HCT116 (cell line): Measurements from ENCODE around the gene FAT2. TPM values are rescaled to one million over a fixed set of nuclear protein-coding genes. Genes with fewer than 3 reads are reported as not detected.

Experiments used
- ATAC-seq: fragments of 200-7000 bp; cut with Tn5 transposase; 2 replicates; pipeline ENCODE4 v1.9.1; 2020; ENCODE audit warnings: mild to moderate bottlenecking, moderate library complexity
- BruUV-seq: library from RNA; stranded (reverse); fragments of 400-500 nt; replicated peaks from 2 replicates; lab custom pipeline; 2021; lab: Mats Ljungman, UMichigan
- CTCF ChIA-PET: fragments of 300-600 bp; sonication (Branson Sonifier 250); formaldehyde crosslinking; loops from one replicate; lab custom pipeline; 2021; ENCODE audit warnings: antibody characterized with exemption; lab: Charles Lee
- POLR2A ChIA-PET: fragments of 300-600, 350-600 bp; sonication (Branson Sonifier 250); formaldehyde crosslinking; loops from one replicate; lab custom pipeline; 2021; ENCODE audit warnings: antibody characterized with exemption; lab: Charles Lee
- RAD21 ChIA-PET, 2 experiments: fragments of 300-600 bp; sonication (Branson Sonifier 250); formaldehyde crosslinking; loops; one replicate each; lab custom pipeline; 2023; ENCODE audit warnings: low total read pairs in 2 of 2; ENCODE audit not compliant: uncharacterized antibody in 2 of 2, unreplicated experiment in 2 of 2, low non-redundant PET in 1 of 2; lab: Charles Lee
- DNase-seq: peaks from one replicate; pipeline ENCODE4 v3.0.0-alpha.2; 2010; ENCODE audit warnings: low read depth, low spot score
- H2AFZ ChIP-seq: fragments of 200-600 bp; shearing (Covaris generic), sonication (generic); 2 replicates; pipeline ENCODE4 v1.6.1; 2017; ENCODE audit warnings: low read depth, mixed run types, mixed read lengths, antibody characterized with exemption, low read length; ENCODE audit not compliant: poor library complexity, severe bottlenecking
- H3K27ac ChIP-seq: 2 replicates; pipeline ENCODE4 v1.5.1; 2012; ENCODE audit warnings: low read depth, low read length
- H3K27me3 ChIP-seq: fragments of 200-600 bp; sonication (generic); 2 replicates; pipeline ENCODE4 v1.6.1; 2016; ENCODE audit warnings: mixed run types, low read length, mixed read lengths; ENCODE audit not compliant: insufficient read depth
- H3K36me3 ChIP-seq, 2 experiments: fragments of 200-500 bp in 1 of 2; fragments of 200-600 bp in 1 of 2; sonication (Bioruptor generic) in 1 of 2; sonication (generic) in 1 of 2; 2 replicates each; pipeline versions ENCODE4 v1.5.1 to v1.6.1; 2014 to 2016; ENCODE audit warnings: low read length in 2 of 2, inconsistent platforms in 1 of 2, mixed read lengths in 1 of 2, mixed run types in 1 of 2; ENCODE audit not compliant: insufficient read depth in 2 of 2, control insufficient read depth in 1 of 2
- H3K4me1 ChIP-seq, 2 experiments: fragments of 200-600 bp in 1 of 2; sonication (generic) in 1 of 2; 2 replicates each; pipeline versions ENCODE4 v1.5.1 to v1.6.1; 2012 to 2017; ENCODE audit warnings: low read length in 2 of 2, inconsistent platforms in 1 of 2, mild to moderate bottlenecking in 1 of 2, mixed read lengths in 1 of 2, mixed run types in 1 of 2, moderate library complexity in 1 of 2; ENCODE audit not compliant: insufficient read depth in 2 of 2, control insufficient read depth in 1 of 2
- H3K4me2 ChIP-seq: fragments of 200-600 bp; sonication (generic); 2 replicates; pipeline ENCODE4 v1.6.1; 2017; ENCODE audit warnings: mixed run types, low read length, mixed read lengths
- H3K4me3 ChIP-seq, 2 experiments: fragments of 200-600 bp in 1 of 2; sonication (generic) in 1 of 2; replicated peaks in 1 of 2; 2 replicates each; pipeline ENCODE4 v1.5.1; 2011 to 2016; ENCODE audit warnings: low read length in 2 of 2, control low read depth in 1 of 2, low read depth in 1 of 2, mild to moderate bottlenecking in 1 of 2, mixed read lengths in 1 of 2, mixed run types in 1 of 2
- H3K79me2 ChIP-seq: fragments of 200-600 bp; sonication (generic); 2 replicates; pipeline ENCODE4 v1.6.1; 2017; ENCODE audit warnings: mild to moderate bottlenecking, mixed run types, low read length, moderate library complexity, mixed read lengths; ENCODE audit not compliant: insufficient read depth
- H3K9ac ChIP-seq: fragments of 200-600 bp; sonication (generic); 2 replicates; pipeline ENCODE4 v1.6.1; 2016; ENCODE audit warnings: low read length, mixed read lengths
- H3K9me2 ChIP-seq: fragments of 200-600 bp; sonication (generic), shearing (Covaris generic); 2 replicates; pipeline ENCODE4 v1.6.1; 2017; ENCODE audit warnings: mixed run types, mild to moderate bottlenecking, moderate library complexity; ENCODE audit not compliant: insufficient read depth
- H3K9me3 ChIP-seq, 2 experiments: fragments of 200-500 bp in 1 of 2; fragments of 200-600 bp in 1 of 2; sonication (Bioruptor generic) in 1 of 2; sonication (generic) in 1 of 2; 2 replicates each; pipeline ENCODE4 v1.6.1; 2014 to 2017; ENCODE audit warnings: low read length in 2 of 2, mixed read lengths in 2 of 2, inconsistent platforms in 1 of 2, low read depth in 1 of 2, mild to moderate bottlenecking in 1 of 2, mixed run types in 1 of 2, moderate library complexity in 1 of 2; ENCODE audit not compliant: control insufficient read depth in 1 of 2, insufficient read depth in 1 of 2
- H4K20me1 ChIP-seq: fragments of 200-600 bp; sonication (generic), shearing (Covaris generic); 2 replicates; pipeline ENCODE4 v1.6.1; 2017; ENCODE audit warnings: mixed run types, mild to moderate bottlenecking, moderate library complexity; ENCODE audit not compliant: insufficient read depth
- EZH2 ChIP-seq: fragments of 200-600 bp; sonication (generic); IDR thresholded peaks from 2 replicates; pipeline ENCODE4 v1.6.1; 2017; ENCODE audit warnings: antibody characterized with exemption, mixed run types
- EZH2phosphoT487 ChIP-seq: fragments of 200-600 bp; IDR thresholded peaks from 2 replicates; pipeline ENCODE4 v1.6.1; 2018; ENCODE audit warnings: antibody characterized with exemption, borderline replicate concordance
- FOSL1 ChIP-seq: IDR thresholded peaks from 2 replicates; pipeline ENCODE4 v1.6.1; 2012; ENCODE audit warnings: low read depth
- JUND ChIP-seq: IDR thresholded peaks from 2 replicates; pipeline ENCODE4 v1.6.1; 2012
- POLR2A ChIP-seq: IDR thresholded peaks from 2 replicates; pipeline ENCODE4 v1.7.0; 2011; ENCODE audit warnings: borderline replicate concordance; ENCODE audit not compliant: insufficient read depth, insufficient read length; ENCODE audit errors: extremely low read depth
- SIN3A ChIP-seq: IDR thresholded peaks from 2 replicates; pipeline ENCODE4 v1.6.1; 2012; ENCODE audit warnings: low read depth
- SP1 ChIP-seq: IDR thresholded peaks from 2 replicates; pipeline ENCODE4 v1.6.1; 2012; ENCODE audit warnings: low read depth
- SRF ChIP-seq: IDR thresholded peaks from 2 replicates; pipeline ENCODE4 v1.6.1; 2012; ENCODE audit warnings: low read depth
- TCF7L2 ChIP-seq: IDR thresholded peaks from 2 replicates; pipeline ENCODE4 v1.7.0; 2011; ENCODE audit warnings: borderline replicate concordance, inconsistent platforms; ENCODE audit not compliant: insufficient read depth, insufficient read length; ENCODE audit errors: extremely low read depth
- YY1 ChIP-seq: IDR thresholded peaks from 2 replicates; pipeline ENCODE4 v1.6.1; 2011; ENCODE audit warnings: low read length, low read depth, moderate library complexity, mild to moderate bottlenecking; ENCODE audit not compliant: insufficient replicate concordance; ENCODE audit errors: extremely low read depth
- ZFX ChIP-seq: fragments of 450-650 bp; IDR thresholded peaks from 2 replicates; pipeline ENCODE4 v1.6.1; 2017
- ZNF274 ChIP-seq: fragments of 200-500 bp; sonication (Bioruptor generic); IDR thresholded peaks from 2 replicates; pipeline ENCODE4 v1.6.1; 2014; ENCODE audit warnings: mild to moderate bottlenecking, low read depth, low read length, inconsistent platforms
- intact Hi-C: fragments of 100-400 bp; cut with micrococcal nuclease; formaldehyde crosslinking; loops from 2 replicates; pipeline ENCODE4 v1.10.0; 2022
- total RNA-seq: library from RNA; stranded (reverse); gene quantifications from one replicate; pipeline ENCODE4 v1.2.1, GENCODE V29; 2021; ENCODE audit not compliant: unreplicated experiment
- TF ChIP-seq, protein P1 (sequence below): IDR thresholded peaks from 2 replicates; pipeline ENCODE4 v1.6.1; 2012; ENCODE audit warnings: low read depth
- TF ChIP-seq, protein P2 (sequence below): IDR thresholded peaks from 2 replicates; pipeline ENCODE4 v1.6.1; 2011; ENCODE audit warnings: mild to moderate bottlenecking, low read length, moderate library complexity; ENCODE audit not compliant: insufficient replicate concordance; ENCODE audit errors: extremely low read depth
- TF ChIP-seq, protein P3 (sequence below): IDR thresholded peaks from 2 replicates; pipeline ENCODE4 v1.6.1; 2012
- TF ChIP-seq, protein P4 (sequence below), 3 experiments: fragments of 200-600 bp in 1 of 3; sonication (generic) in 1 of 3; IDR thresholded peaks in 2 of 3; conservative IDR thresholded peaks in 1 of 3; 2 replicates each; pipeline ENCODE4 v1.5.1; 2012 to 2017; ENCODE audit warnings: low read depth in 2 of 3, low read length in 2 of 3, antibody characterized with exemption in 1 of 3, borderline replicate concordance in 1 of 3, control low read depth in 1 of 3, mild to moderate bottlenecking in 1 of 3, mixed read lengths in 1 of 3, mixed run types in 1 of 3, moderate library complexity in 1 of 3; ENCODE audit not compliant: insufficient read depth in 1 of 3
- TF ChIP-seq, protein P5 (sequence below): IDR thresholded peaks from 2 replicates; pipeline ENCODE4 v1.6.1; 2012

The FAT2 gene
- total RNA-seq, 1 experiment from 2014 or later = 0.05 TPM

DNA sequence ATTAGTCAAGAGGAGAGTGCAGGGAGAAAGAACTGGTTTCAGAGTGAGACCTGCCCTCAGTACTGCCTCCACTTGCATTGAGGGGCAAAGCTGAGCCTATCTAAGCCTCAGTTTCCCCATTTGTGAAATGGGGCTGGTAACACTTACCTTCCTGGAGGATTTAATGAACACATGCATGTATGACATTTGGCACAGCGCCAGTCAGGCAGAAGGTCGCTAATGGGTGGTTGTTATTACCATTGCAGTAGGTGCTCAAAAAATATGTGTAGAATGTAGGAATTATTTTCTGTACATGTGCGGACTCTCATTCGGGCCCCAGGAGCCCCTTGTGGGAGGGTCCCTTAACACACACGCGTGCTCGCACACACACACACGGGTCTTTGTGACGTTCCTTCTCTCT, 10.9 kb downstream of the FAT2 start:
- POLR2A ChIA-PET = no interaction called here
- Histone ChIP-seq H3K4me3 (no peak overlapping the region), H3K27me3 (no peaks in the 10 kb centered on the region; the same call in 1 of the 2 replicates), H3K79me2 (no peaks in the 10 kb centered on the region), H2AFZ (no peak overlapping the region), H4K20me1 (no peaks in the 10 kb centered on the region), H3K9me3 (no peaks in the 10 kb centered on the region), H3K9me2 (no peaks in the 10 kb centered on the region), H3K4me1 (no peaks in the 10 kb centered on the region), H3K27ac (no peak overlapping the region), H3K4me2 (no peak overlapping the region), H3K9ac (no peak overlapping the region), H3K36me3 (no peaks in the 10 kb centered on the region)
- RAD21 ChIA-PET = no interaction called here
- TF ChIP-seq EZH2phosphoT487 = no peak
- no peak for TF ChIP-seq SIN3A
- no peak for TF ChIP-seq SRF
- TF ChIP-seq, protein P1, sequence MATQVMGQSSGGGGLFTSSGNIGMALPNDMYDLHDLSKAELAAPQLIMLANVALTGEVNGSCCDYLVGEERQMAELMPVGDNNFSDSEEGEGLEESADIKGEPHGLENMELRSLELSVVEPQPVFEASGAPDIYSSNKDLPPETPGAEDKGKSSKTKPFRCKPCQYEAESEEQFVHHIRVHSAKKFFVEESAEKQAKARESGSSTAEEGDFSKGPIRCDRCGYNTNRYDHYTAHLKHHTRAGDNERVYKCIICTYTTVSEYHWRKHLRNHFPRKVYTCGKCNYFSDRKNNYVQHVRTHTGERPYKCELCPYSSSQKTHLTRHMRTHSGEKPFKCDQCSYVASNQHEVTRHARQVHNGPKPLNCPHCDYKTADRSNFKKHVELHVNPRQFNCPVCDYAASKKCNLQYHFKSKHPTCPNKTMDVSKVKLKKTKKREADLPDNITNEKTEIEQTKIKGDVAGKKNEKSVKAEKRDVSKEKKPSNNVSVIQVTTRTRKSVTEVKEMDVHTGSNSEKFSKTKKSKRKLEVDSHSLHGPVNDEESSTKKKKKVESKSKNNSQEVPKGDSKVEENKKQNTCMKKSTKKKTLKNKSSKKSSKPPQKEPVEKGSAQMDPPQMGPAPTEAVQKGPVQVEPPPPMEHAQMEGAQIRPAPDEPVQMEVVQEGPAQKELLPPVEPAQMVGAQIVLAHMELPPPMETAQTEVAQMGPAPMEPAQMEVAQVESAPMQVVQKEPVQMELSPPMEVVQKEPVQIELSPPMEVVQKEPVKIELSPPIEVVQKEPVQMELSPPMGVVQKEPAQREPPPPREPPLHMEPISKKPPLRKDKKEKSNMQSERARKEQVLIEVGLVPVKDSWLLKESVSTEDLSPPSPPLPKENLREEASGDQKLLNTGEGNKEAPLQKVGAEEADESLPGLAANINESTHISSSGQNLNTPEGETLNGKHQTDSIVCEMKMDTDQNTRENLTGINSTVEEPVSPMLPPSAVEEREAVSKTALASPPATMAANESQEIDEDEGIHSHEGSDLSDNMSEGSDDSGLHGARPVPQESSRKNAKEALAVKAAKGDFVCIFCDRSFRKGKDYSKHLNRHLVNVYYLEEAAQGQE = no peak
- TF ChIP-seq ZFX = no peak
- no peak for TF ChIP-seq FOSL1
- TF ChIP-seq, protein P2, sequence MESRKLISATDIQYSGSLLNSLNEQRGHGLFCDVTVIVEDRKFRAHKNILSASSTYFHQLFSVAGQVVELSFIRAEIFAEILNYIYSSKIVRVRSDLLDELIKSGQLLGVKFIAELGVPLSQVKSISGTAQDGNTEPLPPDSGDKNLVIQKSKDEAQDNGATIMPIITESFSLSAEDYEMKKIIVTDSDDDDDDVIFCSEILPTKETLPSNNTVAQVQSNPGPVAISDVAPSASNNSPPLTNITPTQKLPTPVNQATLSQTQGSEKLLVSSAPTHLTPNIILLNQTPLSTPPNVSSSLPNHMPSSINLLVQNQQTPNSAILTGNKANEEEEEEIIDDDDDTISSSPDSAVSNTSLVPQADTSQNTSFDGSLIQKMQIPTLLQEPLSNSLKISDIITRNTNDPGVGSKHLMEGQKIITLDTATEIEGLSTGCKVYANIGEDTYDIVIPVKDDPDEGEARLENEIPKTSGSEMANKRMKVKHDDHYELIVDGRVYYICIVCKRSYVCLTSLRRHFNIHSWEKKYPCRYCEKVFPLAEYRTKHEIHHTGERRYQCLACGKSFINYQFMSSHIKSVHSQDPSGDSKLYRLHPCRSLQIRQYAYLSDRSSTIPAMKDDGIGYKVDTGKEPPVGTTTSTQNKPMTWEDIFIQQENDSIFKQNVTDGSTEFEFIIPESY = no peak
- no peak for TF ChIP-seq YY1
- TF ChIP-seq, protein P3, sequence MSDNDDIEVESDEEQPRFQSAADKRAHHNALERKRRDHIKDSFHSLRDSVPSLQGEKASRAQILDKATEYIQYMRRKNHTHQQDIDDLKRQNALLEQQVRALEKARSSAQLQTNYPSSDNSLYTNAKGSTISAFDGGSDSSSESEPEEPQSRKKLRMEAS = no peak
- TF ChIP-seq ZNF274 = no peak
- TF ChIP-seq, protein P4, sequence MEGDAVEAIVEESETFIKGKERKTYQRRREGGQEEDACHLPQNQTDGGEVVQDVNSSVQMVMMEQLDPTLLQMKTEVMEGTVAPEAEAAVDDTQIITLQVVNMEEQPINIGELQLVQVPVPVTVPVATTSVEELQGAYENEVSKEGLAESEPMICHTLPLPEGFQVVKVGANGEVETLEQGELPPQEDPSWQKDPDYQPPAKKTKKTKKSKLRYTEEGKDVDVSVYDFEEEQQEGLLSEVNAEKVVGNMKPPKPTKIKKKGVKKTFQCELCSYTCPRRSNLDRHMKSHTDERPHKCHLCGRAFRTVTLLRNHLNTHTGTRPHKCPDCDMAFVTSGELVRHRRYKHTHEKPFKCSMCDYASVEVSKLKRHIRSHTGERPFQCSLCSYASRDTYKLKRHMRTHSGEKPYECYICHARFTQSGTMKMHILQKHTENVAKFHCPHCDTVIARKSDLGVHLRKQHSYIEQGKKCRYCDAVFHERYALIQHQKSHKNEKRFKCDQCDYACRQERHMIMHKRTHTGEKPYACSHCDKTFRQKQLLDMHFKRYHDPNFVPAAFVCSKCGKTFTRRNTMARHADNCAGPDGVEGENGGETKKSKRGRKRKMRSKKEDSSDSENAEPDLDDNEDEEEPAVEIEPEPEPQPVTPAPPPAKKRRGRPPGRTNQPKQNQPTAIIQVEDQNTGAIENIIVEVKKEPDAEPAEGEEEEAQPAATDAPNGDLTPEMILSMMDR (IDR thresholded peaks at IDR 0.05 in 2 of 3, conservative IDR thresholded peaks at IDR 0.05 in 1 of 3; ENCODE audit: borderline replicate concordance in 1 of 3, insufficient read depth in 1 of 3, low read depth in 2 of 3, low read length in 2 of 3) = no peak
- TF ChIP-seq EZH2 = no peak
- TF ChIP-seq JUND = no peak
- TF ChIP-seq, protein P5, sequence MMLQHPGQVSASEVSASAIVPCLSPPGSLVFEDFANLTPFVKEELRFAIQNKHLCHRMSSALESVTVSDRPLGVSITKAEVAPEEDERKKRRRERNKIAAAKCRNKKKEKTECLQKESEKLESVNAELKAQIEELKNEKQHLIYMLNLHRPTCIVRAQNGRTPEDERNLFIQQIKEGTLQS = no peak
- no peak for TF ChIP-seq POLR2A
- no peak for TF ChIP-seq SP1
- TF ChIP-seq TCF7L2 = no peak
- no TSS peak for BruUV-seq
- ATAC-seq (no peak), DNase-seq (no peak)
- intact Hi-C loops = no loop called here
- CTCF ChIA-PET = interaction anchor here (1.1 kb wide), 1 partner anchor 132 kb away, joined by 3 read pairs; the partner anchor contains the start of gene SLC36A1
